ENCODE results near the gene MORC3.
"Not testable (repeated sequence)": the region's sequence is repeated elsewhere in the genome, so short reads cannot be mapped to it uniquely, and the experiment has no call there.

Gene MORC3

GRCh38 chr21:36291509-36291908 is 28.5 kb upstream of the MORC3 start:
- no peak for DNase-seq (ENCODE audit: low read depth)

GRCh38 chr21:36297406-36297937 is 22.5 kb upstream of the MORC3 start:
- H3K4me3 ChIP-seq (ENCODE audit: low read depth, low read length): no peak overlapping the region; the same call in 1 of the 2 replicates
- TF ChIP-seq CTCF (IDR thresholded peaks at IDR 0.05; ENCODE audit: low read depth, low read length, missing control alignments): no peak

More at GRCh38 chr21:36291509-36291908, 28.5 kb upstream of the MORC3 start:
- no peak overlapping the region for H3K4me3 ChIP-seq (ENCODE audit: low read depth, low read length)
- no peak for TF ChIP-seq CTCF (IDR thresholded peaks at IDR 0.05; ENCODE audit: low read depth, low read length, missing control alignments)

GRCh38 chr21:36297938-36298572 is 21.9 kb upstream of the MORC3 start:
- no peak for TF ChIP-seq CTCF (IDR thresholded peaks at IDR 0.05; ENCODE audit: low read depth, low read length, missing control alignments)
- peak; percentile 89 for DNase-seq (ENCODE audit: low read depth)
- peak overlapping the region; percentile 1; the same call in 1 of the 2 replicates for H3K4me3 ChIP-seq (ENCODE audit: low read depth, low read length)

More at GRCh38 chr21:36297406-36297937, 22.5 kb upstream of the MORC3 start:
- DNase-seq (ENCODE audit: low read depth): no peak

- no peak for TF ChIP-seq CTCF (IDR thresholded peaks at IDR 0.05; ENCODE audit: low read depth, low read length, missing control alignments)
- DNase-seq (ENCODE audit: low read depth): no peak
These were observed 13.0 kb upstream of the MORC3 start for GRCh38 chr21:36306872-36307534.

GRCh38 chr21:36310016-36310415 is 10.0 kb upstream of the MORC3 start:
- DNase-seq (ENCODE audit: low read depth): no peak
- TF ChIP-seq CTCF (IDR thresholded peaks at IDR 0.05; ENCODE audit: low read depth, low read length, missing control alignments): no peak
- H3K4me3 ChIP-seq (ENCODE audit: low read depth, low read length): no peak overlapping the region

More at GRCh38 chr21:36306872-36307534, 13.0 kb upstream of the MORC3 start:
- no peak overlapping the region for H3K4me3 ChIP-seq (ENCODE audit: low read depth, low read length)

- not testable (repeated sequence) for H3K4me3 ChIP-seq (ENCODE audit: low read depth, low read length)
These were observed 6.6 kb upstream of the MORC3 start for GRCh38 chr21:36313446-36313845.

GRCh38 chr21:36316045-36316444 is 4.0 kb upstream of the MORC3 start:
- not testable (repeated sequence) for DNase-seq (ENCODE audit: low read depth); H3K4me3 ChIP-seq (ENCODE audit: low read depth, low read length)

More at GRCh38 chr21:36313446-36313845, 6.6 kb upstream of the MORC3 start:
- DNase-seq (ENCODE audit: low read depth): not testable (repeated sequence)

Measured in GM12864 (cell line).